WTC11 (cell line): ENCODE results near the gene KCNG4. TPM values are rescaled to one million over a fixed set of nuclear protein-coding genes. Genes with fewer than 3 reads are reported as not detected.

Experiments used
- ATAC-seq: fragments of 200-7000 bp; cut with Tn5 transposase; 2 replicates; pipeline ENCODE4 v1.10.0; 2021; ENCODE audit warnings: mild to moderate bottlenecking, moderate library complexity
- CTCF ChIA-PET: fragments of 300-600 bp; sonication (Branson Sonifier 250); formaldehyde crosslinking; loops from one replicate; lab custom pipeline; 2021; ENCODE audit warnings: antibody characterized with exemption; lab: Charles Lee
- POLR2A ChIA-PET: fragments of 350-600 bp; sonication (Branson Sonifier 250); formaldehyde crosslinking; loops from one replicate; lab custom pipeline; 2021; ENCODE audit warnings: antibody characterized with exemption; lab: Charles Lee
- DNase-seq: peaks from one replicate; pipeline ENCODE4 v3.0.0; 2021; ENCODE audit warnings: low spot score
- H3K27ac Mint-ChIP-seq: 2 replicates; pipeline ENCODE4 v1.8.0; 2021; ENCODE audit warnings: mixed read lengths
- H3K27me3 Mint-ChIP-seq: 2 replicates; pipeline ENCODE4 v1.8.0; 2021; ENCODE audit warnings: low read depth, mild to moderate bottlenecking, moderate library complexity, mixed read lengths
- H3K36me3 Mint-ChIP-seq: 2 replicates; pipeline ENCODE4 v1.8.0; 2021; ENCODE audit warnings: mixed read lengths
- H3K4me1 Mint-ChIP-seq: 2 replicates; pipeline ENCODE4 v1.8.0; 2022; ENCODE audit warnings: mixed read lengths
- H3K4me3 Mint-ChIP-seq: 2 replicates; pipeline ENCODE4 v1.8.0; 2021; ENCODE audit warnings: mild to moderate bottlenecking, moderate library complexity, mixed read lengths
- H3K9me3 Mint-ChIP-seq: 2 replicates; pipeline ENCODE4 v1.8.0; 2021; ENCODE audit warnings: mixed read lengths
- CREM ChIP-seq: sonication (generic); formaldehyde crosslinking; IDR thresholded peaks from 2 replicates; pipeline ENCODE4 v1.8.1; 2022; ENCODE audit warnings: mild to moderate bottlenecking, missing genetic modification reagents, moderate library complexity
- FOXJ3 ChIP-seq: sonication (generic); formaldehyde crosslinking; IDR thresholded peaks from 2 replicates; pipeline ENCODE4 v1.9.0; 2021; ENCODE audit warnings: missing genetic modification reagents, mild to moderate bottlenecking, borderline replicate concordance
- FOXK1 ChIP-seq: sonication (generic); formaldehyde crosslinking; IDR thresholded peaks from 2 replicates; pipeline ENCODE4 v1.8.0; 2022; ENCODE audit warnings: mild to moderate bottlenecking, moderate library complexity, missing genetic modification reagents
- GABPB1 ChIP-seq: sonication (generic); formaldehyde crosslinking; IDR thresholded peaks from 2 replicates; pipeline ENCODE4 v1.8.1; 2023; ENCODE audit warnings: mild to moderate bottlenecking, missing genetic modification reagents
- KAT7 ChIP-seq: sonication (generic); formaldehyde crosslinking; IDR thresholded peaks from 2 replicates; pipeline ENCODE4 v1.8.1; 2023; ENCODE audit warnings: missing genetic modification reagents, mild to moderate bottlenecking, borderline replicate concordance
- NR1H2 ChIP-seq: sonication (generic); formaldehyde crosslinking; IDR thresholded peaks from 2 replicates; pipeline ENCODE4 v1.9.0; 2021; ENCODE audit warnings: mild to moderate bottlenecking, moderate library complexity, missing genetic modification reagents
- SMAD3 ChIP-seq: sonication (generic); formaldehyde crosslinking; IDR thresholded peaks from 2 replicates; pipeline ENCODE4 v1.8.0; 2022; ENCODE audit warnings: missing genetic modification reagents, mild to moderate bottlenecking, borderline replicate concordance
- SP1 ChIP-seq: sonication (generic); formaldehyde crosslinking; conservative IDR thresholded peaks from 2 replicates; pipeline ENCODE4 v1.8.1; 2022; ENCODE audit warnings: missing genetic modification reagents
- TEAD1 ChIP-seq: sonication (generic); formaldehyde crosslinking; IDR thresholded peaks from 2 replicates; pipeline ENCODE4 v1.8.0; 2022; ENCODE audit warnings: mild to moderate bottlenecking, missing genetic modification reagents
- TP53 ChIP-seq: sonication (generic); formaldehyde crosslinking; IDR thresholded peaks from 2 replicates; pipeline ENCODE4 v1.8.1; 2023; ENCODE audit warnings: mild to moderate bottlenecking, missing genetic modification reagents
- ZBTB21 ChIP-seq: sonication (generic); formaldehyde crosslinking; IDR thresholded peaks from 2 replicates; pipeline ENCODE4 v1.8.1; 2023; ENCODE audit warnings: mild to moderate bottlenecking, missing genetic modification reagents, borderline replicate concordance
- total RNA-seq: library from RNA; stranded (reverse); gene quantifications from 3 replicates; pipeline ENCODE4 v1.2.3, GENCODE V29; 2021
- TF ChIP-seq, protein P1 (sequence below): fragments of 200-600 bp; IDR thresholded peaks from 2 replicates; pipeline ENCODE4 v1.8.0; 2022; ENCODE audit warnings: antibody characterized with exemption
- TF ChIP-seq, protein P2 (sequence below): sonication (generic); formaldehyde crosslinking; IDR thresholded peaks from 2 replicates; pipeline ENCODE4 v1.8.1; 2022; ENCODE audit warnings: mild to moderate bottlenecking, moderate library complexity, missing genetic modification reagents
- TF ChIP-seq, protein P3 (sequence below): sonication (generic); formaldehyde crosslinking; IDR thresholded peaks from 2 replicates; pipeline ENCODE4 v1.8.0; 2022; ENCODE audit warnings: mild to moderate bottlenecking, missing genetic modification reagents
- TF ChIP-seq, protein P4 (sequence below): fragments of 250-450 bp; sonication (Bioruptor Pico); IDR thresholded peaks from 2 replicates; pipeline ENCODE4 v1.9.0; 2021; ENCODE audit warnings: mild to moderate bottlenecking
- TF ChIP-seq, protein P5 (sequence below): sonication (generic); formaldehyde crosslinking; IDR thresholded peaks from 2 replicates; pipeline ENCODE4 v1.8.0; 2023; ENCODE audit warnings: missing genetic modification reagents, mild to moderate bottlenecking, borderline replicate concordance

KCNG4 gene
- total RNA-seq, 1 experiment from 2014 or later = not detected

DNA sequence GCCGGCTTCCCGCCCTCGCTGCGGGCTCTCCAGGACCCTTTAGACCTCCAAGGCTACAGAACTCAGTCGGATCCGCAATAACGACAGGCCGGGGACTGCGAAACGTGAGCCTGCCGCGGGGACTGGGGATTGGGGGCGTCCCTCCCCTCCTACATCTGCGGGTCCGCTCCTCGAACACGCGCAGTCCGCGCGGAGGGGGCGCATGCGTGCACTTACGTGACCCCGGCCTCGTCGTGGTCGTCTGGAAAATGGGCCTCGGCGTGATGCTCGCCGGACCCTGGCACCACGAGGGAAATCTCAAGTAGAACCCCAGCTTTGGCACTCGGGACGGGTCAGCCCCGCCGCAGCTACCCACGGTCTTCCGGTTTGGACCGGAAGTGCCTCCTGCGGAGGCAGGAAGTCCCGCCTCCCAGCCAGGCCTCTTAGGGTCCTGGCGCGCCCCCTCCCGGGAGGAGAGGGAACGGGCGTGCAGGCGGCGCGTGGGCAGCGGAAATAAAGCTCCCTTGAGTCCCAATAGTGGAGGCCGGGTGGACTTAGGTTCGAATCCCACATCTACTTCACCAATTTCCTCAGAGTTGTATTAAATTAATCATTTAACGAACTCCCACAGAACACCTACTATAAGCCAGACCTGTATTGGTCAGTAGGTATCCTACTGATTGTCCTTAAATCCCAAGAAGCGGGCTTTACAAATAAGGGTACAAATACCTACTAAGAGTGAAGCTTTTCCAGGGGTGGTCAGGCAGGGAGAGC, 53.0 kb downstream of the KCNG4 start, which contains the start of gene TAF1C:
TSS of gene TAF1C (minus strand) at position 373 of the 753 bp plus-strand sequence. CDS start 2,069 bp downstream, outside the sequence.
- no peaks in the 10 kb centered on the region for H3K9me3 Mint-ChIP-seq
- peak; percentile 78 for ATAC-seq
- peaks cover 9% of the 10 kb centered on the region; the same call in 1 of the 2 replicates for H3K4me1 Mint-ChIP-seq
- peak; percentile 87 for DNase-seq
- peak within 1 kb of the TSS; percentile 91 for H3K4me3 Mint-ChIP-seq
- H3K27ac Mint-ChIP-seq = peak within 1 kb of the TSS; percentile 60
- TF ChIP-seq ZBTB21 (CRISPR knock-in tag) (no peak), CREM (0 out of 2 replicates have a peak, but pooled peaks have one; percentile 24), KAT7 (CRISPR knock-in tag) (peak; percentile 88; the same call in 1 of the 2 replicates), FOXJ3 (CRISPR knock-in tag) (no peak), TP53 (CRISPR knock-in tag) (no peak), TEAD1 (0 out of 2 replicates have a peak, but pooled peaks have one; percentile 13), SP1 (CRISPR knock-in tag) (0 out of 2 replicates have a peak, but pooled peaks have one; percentile 42), SMAD3 (peak; percentile 21; the same call in 1 of the 2 replicates), NR1H2 (CRISPR knock-in tag) (no peak), GABPB1 (CRISPR knock-in tag) (peak; percentile 82), FOXK1 (CRISPR knock-in tag) (peak; percentile 81)
- TF ChIP-seq, protein P1, sequence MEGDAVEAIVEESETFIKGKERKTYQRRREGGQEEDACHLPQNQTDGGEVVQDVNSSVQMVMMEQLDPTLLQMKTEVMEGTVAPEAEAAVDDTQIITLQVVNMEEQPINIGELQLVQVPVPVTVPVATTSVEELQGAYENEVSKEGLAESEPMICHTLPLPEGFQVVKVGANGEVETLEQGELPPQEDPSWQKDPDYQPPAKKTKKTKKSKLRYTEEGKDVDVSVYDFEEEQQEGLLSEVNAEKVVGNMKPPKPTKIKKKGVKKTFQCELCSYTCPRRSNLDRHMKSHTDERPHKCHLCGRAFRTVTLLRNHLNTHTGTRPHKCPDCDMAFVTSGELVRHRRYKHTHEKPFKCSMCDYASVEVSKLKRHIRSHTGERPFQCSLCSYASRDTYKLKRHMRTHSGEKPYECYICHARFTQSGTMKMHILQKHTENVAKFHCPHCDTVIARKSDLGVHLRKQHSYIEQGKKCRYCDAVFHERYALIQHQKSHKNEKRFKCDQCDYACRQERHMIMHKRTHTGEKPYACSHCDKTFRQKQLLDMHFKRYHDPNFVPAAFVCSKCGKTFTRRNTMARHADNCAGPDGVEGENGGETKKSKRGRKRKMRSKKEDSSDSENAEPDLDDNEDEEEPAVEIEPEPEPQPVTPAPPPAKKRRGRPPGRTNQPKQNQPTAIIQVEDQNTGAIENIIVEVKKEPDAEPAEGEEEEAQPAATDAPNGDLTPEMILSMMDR = peak; percentile 78
- TF ChIP-seq, protein P2, sequence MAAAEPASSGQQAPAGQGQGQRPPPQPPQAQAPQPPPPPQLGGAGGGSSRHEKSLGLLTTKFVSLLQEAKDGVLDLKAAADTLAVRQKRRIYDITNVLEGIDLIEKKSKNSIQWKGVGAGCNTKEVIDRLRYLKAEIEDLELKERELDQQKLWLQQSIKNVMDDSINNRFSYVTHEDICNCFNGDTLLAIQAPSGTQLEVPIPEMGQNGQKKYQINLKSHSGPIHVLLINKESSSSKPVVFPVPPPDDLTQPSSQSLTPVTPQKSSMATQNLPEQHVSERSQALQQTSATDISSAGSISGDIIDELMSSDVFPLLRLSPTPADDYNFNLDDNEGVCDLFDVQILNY (CRISPR knock-in tag) = no peak
- TF ChIP-seq, protein P3, sequence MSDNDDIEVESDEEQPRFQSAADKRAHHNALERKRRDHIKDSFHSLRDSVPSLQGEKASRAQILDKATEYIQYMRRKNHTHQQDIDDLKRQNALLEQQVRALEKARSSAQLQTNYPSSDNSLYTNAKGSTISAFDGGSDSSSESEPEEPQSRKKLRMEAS (CRISPR knock-in tag) = peak; percentile 77
- TF ChIP-seq, protein P4, sequence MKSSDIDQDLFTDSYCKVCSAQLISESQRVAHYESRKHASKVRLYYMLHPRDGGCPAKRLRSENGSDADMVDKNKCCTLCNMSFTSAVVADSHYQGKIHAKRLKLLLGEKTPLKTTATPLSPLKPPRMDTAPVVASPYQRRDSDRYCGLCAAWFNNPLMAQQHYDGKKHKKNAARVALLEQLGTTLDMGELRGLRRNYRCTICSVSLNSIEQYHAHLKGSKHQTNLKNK (CRISPR knock-in tag) = no peak
- TF ChIP-seq, protein P5, sequence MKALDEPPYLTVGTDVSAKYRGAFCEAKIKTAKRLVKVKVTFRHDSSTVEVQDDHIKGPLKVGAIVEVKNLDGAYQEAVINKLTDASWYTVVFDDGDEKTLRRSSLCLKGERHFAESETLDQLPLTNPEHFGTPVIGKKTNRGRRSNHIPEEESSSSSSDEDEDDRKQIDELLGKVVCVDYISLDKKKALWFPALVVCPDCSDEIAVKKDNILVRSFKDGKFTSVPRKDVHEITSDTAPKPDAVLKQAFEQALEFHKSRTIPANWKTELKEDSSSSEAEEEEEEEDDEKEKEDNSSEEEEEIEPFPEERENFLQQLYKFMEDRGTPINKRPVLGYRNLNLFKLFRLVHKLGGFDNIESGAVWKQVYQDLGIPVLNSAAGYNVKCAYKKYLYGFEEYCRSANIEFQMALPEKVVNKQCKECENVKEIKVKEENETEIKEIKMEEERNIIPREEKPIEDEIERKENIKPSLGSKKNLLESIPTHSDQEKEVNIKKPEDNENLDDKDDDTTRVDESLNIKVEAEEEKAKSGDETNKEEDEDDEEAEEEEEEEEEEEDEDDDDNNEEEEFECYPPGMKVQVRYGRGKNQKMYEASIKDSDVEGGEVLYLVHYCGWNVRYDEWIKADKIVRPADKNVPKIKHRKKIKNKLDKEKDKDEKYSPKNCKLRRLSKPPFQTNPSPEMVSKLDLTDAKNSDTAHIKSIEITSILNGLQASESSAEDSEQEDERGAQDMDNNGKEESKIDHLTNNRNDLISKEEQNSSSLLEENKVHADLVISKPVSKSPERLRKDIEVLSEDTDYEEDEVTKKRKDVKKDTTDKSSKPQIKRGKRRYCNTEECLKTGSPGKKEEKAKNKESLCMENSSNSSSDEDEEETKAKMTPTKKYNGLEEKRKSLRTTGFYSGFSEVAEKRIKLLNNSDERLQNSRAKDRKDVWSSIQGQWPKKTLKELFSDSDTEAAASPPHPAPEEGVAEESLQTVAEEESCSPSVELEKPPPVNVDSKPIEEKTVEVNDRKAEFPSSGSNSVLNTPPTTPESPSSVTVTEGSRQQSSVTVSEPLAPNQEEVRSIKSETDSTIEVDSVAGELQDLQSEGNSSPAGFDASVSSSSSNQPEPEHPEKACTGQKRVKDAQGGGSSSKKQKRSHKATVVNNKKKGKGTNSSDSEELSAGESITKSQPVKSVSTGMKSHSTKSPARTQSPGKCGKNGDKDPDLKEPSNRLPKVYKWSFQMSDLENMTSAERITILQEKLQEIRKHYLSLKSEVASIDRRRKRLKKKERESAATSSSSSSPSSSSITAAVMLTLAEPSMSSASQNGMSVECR (CRISPR knock-in tag) = peak; percentile 77; the same call in 1 of the 2 replicates
- ChIA-PET POLR2A (interaction anchor here (0.6 to 1.0 kb wide), 3 partner anchors 30 to 192 kb away, joined by 3 read pairs; no protein-coding TSS in a partner anchor), CTCF (interaction anchor here (0.6 to 1.8 kb wide), 74 partner anchors 9 to 485 kb away, joined by 3 to 51 read pairs (median 5); partner anchors contain the start of genes ATP2C2, DNAAF1, HSDL1 and KCNG4)
- no peaks in the 10 kb centered on the region; the same call in none of the 2 replicates for H3K27me3 Mint-ChIP-seq
- H3K36me3 Mint-ChIP-seq = peaks cover 15% of the 10 kb centered on the region; the same call in 1 of the 2 replicates
